SK-N-SH (cell line): ENCODE data around the gene LEPROT. TPM values are rescaled to one million over a fixed set of nuclear protein-coding genes. Genes with fewer than 3 reads are reported as not detected.

Experiments used
- CTCF ChIA-PET: fragments of 300-600, 350-600 bp; formaldehyde crosslinking; extraction: SDS; loops from one replicate; lab custom pipeline; 2021; lab: Yijun Ruan, JAX
- POLR2A ChIA-PET: fragments of 350-600 bp; sonication (Branson Sonifier 250); formaldehyde crosslinking; extraction: SDS; loops from one replicate; lab custom pipeline; 2020; ENCODE audit warnings: antibody characterized with exemption, inconsistent platforms; lab: Yijun Ruan, JAX
- DNase-seq: peaks from one replicate; pipeline ENCODE4 v3.0.0; 2012
- H2AFZ ChIP-seq: fragments of 200-600 bp; sonication (generic); 2 replicates; pipeline ENCODE4 v1.8.1; 2016; ENCODE audit warnings: antibody characterized with exemption, mild to moderate bottlenecking, low read depth
- H3F3A ChIP-seq: fragments of 200-600 bp; sonication (generic); replicated peaks from 2 replicates; pipeline ENCODE3; 2016; ENCODE audit warnings: antibody characterized with exemption, mild to moderate bottlenecking; ENCODE audit not compliant: insufficient read depth
- H3K27ac ChIP-seq, 2 experiments: fragments of 200-500 bp in 1 of 2; fragments of 200-600 bp in 1 of 2; sonication (Bioruptor generic) in 1 of 2; sonication (generic), shearing (Covaris generic) in 1 of 2; 2 replicates each; pipeline versions ENCODE4 v1.5.1 to v1.6.1; 2014 to 2016; ENCODE audit warnings: low read depth in 2 of 2, inconsistent platforms in 1 of 2, low read length in 1 of 2, mild to moderate bottlenecking in 1 of 2, mixed read lengths in 1 of 2
- H3K27me3 ChIP-seq: fragments of 200-600 bp; sonication (generic), shearing (Covaris generic); 2 replicates; pipeline ENCODE4 v1.6.1; 2016; ENCODE audit warnings: mixed run types; ENCODE audit not compliant: insufficient read depth
- H3K36me3 ChIP-seq, 2 experiments: fragments of 200-500 bp in 1 of 2; fragments of 200-600 bp in 1 of 2; sonication (Bioruptor generic) in 1 of 2; sonication (generic) in 1 of 2; replicated peaks in 1 of 2; 2 replicates each; pipeline versions ENCODE3 to v1.5.1; 2014 to 2016; ENCODE audit warnings: low read length in 1 of 2, mild to moderate bottlenecking in 1 of 2; ENCODE audit not compliant: insufficient read depth in 2 of 2, control insufficient read depth in 1 of 2
- H3K4me1 ChIP-seq, 2 experiments: fragments of 200-500 bp in 1 of 2; fragments of 200-600 bp in 1 of 2; sonication (Bioruptor generic) in 1 of 2; sonication (generic), shearing (Covaris generic) in 1 of 2; 2 replicates each; pipeline versions ENCODE4 v1.5.1 to v1.6.1; 2014 to 2016; ENCODE audit warnings: low read depth in 1 of 2, low read length in 1 of 2, mixed run types in 1 of 2; ENCODE audit not compliant: insufficient read depth in 2 of 2, control insufficient read depth in 1 of 2
- H3K4me2 ChIP-seq: fragments of 200-600 bp; sonication (generic), shearing (Covaris generic); 2 replicates; pipeline ENCODE4 v1.6.1; 2017; ENCODE audit warnings: mixed run types
- H3K4me3 ChIP-seq, 2 experiments: fragments of 200-500 bp in 1 of 2; fragments of 200-600 bp in 1 of 2; sonication (Bioruptor generic) in 1 of 2; sonication (generic), shearing (Covaris generic) in 1 of 2; 2 replicates each; pipeline versions ENCODE4 v1.5.1 to v1.8.1; 2014 to 2016; ENCODE audit warnings: low read depth in 2 of 2, inconsistent platforms in 1 of 2, low read length in 1 of 2, mild to moderate bottlenecking in 1 of 2, mixed read lengths in 1 of 2, moderate library complexity in 1 of 2
- H3K79me2 ChIP-seq: fragments of 200-600 bp; sonication (generic); 2 replicates; pipeline ENCODE4 v1.8.1; 2017; ENCODE audit warnings: mild to moderate bottlenecking; ENCODE audit not compliant: insufficient read depth
- H3K9ac ChIP-seq: fragments of 200-600 bp; sonication (generic); 2 replicates; pipeline ENCODE4 v1.6.1; 2017; ENCODE audit warnings: mixed run types
- H3K9me2 ChIP-seq: fragments of 200-600 bp; sonication (generic); 2 replicates; pipeline ENCODE4 v1.6.1; 2017; ENCODE audit warnings: mixed run types
- H3K9me3 ChIP-seq: fragments of 200-600 bp; sonication (generic); 2 replicates; pipeline ENCODE4 v1.6.1; 2017; ENCODE audit warnings: mixed run types, mild to moderate bottlenecking, moderate library complexity
- H4K20me1 ChIP-seq: fragments of 200-600 bp; sonication (generic); 2 replicates; pipeline ENCODE4 v1.6.1; 2017; ENCODE audit warnings: mild to moderate bottlenecking, mixed run types; ENCODE audit not compliant: insufficient read depth
- ELF1 ChIP-seq: IDR thresholded peaks from 2 replicates; pipeline ENCODE4 v1.4.0; 2012
- GABPA ChIP-seq: IDR thresholded peaks from 2 replicates; pipeline ENCODE4 v1.4.0; 2012; ENCODE audit warnings: low read depth, mild to moderate bottlenecking
- GATA2 ChIP-seq: sonication (generic); formaldehyde crosslinking; IDR thresholded peaks from 2 replicates; pipeline ENCODE4 v1.5.0; 2020; ENCODE audit warnings: mild to moderate bottlenecking, missing genetic modification reagents
- JUND ChIP-seq: IDR thresholded peaks from 2 replicates; pipeline ENCODE4 v1.4.0; 2012
- MAX ChIP-seq: IDR thresholded peaks from 2 replicates; pipeline ENCODE4 v1.4.0; 2012; ENCODE audit warnings: low read depth
- MEF2A ChIP-seq: IDR thresholded peaks from 2 replicates; pipeline ENCODE4 v1.4.0; 2012; ENCODE audit warnings: low read depth, borderline replicate concordance
- PBX3 ChIP-seq: IDR thresholded peaks from 2 replicates; pipeline ENCODE4; 2012
- POLR2AphosphoS5 ChIP-seq: IDR thresholded peaks from 2 replicates; pipeline ENCODE4 v1.6.1; 2012; ENCODE audit warnings: low read depth, low read length
- RCOR1 ChIP-seq: fragments of 150-350 bp; IDR thresholded peaks from 2 replicates; pipeline ENCODE4 v1.6.1; 2017; ENCODE audit warnings: antibody characterized with exemption, low read length
- REST ChIP-seq: IDR thresholded peaks from 2 replicates; pipeline ENCODE4 v1.6.1; 2012; ENCODE audit warnings: mild to moderate bottlenecking, low read depth, low read length, moderate library complexity
- RFX5 ChIP-seq: IDR thresholded peaks from 2 replicates; pipeline ENCODE4 v1.6.1; 2012; ENCODE audit warnings: mild to moderate bottlenecking, improper control_type of control experiment, low read length
- RXRA ChIP-seq: IDR thresholded peaks from 2 replicates; pipeline ENCODE4 v1.4.0; 2012; ENCODE audit warnings: low read depth, mild to moderate bottlenecking, borderline replicate concordance
- SIN3A ChIP-seq: IDR thresholded peaks from 2 replicates; pipeline ENCODE4 v1.6.1; 2012; ENCODE audit warnings: low read depth, mild to moderate bottlenecking, low read length, moderate library complexity, borderline replicate concordance
- TAF1 ChIP-seq: IDR thresholded peaks from 2 replicates; pipeline ENCODE4 v1.6.1; 2012; ENCODE audit warnings: low read depth, mild to moderate bottlenecking, low read length, moderate library complexity, borderline replicate concordance
- TEAD4 ChIP-seq: IDR thresholded peaks from 2 replicates; pipeline ENCODE4 v1.4.0; 2012; ENCODE audit warnings: mild to moderate bottlenecking, borderline replicate concordance; ENCODE audit not compliant: insufficient read depth
- USF1 ChIP-seq: IDR thresholded peaks from 2 replicates; pipeline ENCODE4 v1.4.0; 2012; ENCODE audit warnings: low read depth, borderline replicate concordance
- USF2 ChIP-seq: fragments of 150-350 bp; IDR thresholded peaks from 2 replicates; pipeline ENCODE4 v1.6.1; 2017; ENCODE audit warnings: antibody characterized with exemption, low read length, low read depth, borderline replicate concordance
- ZBTB33 ChIP-seq: IDR thresholded peaks from 2 replicates; pipeline ENCODE4 v1.4.0; 2012; ENCODE audit warnings: low read depth, borderline replicate concordance
- WGBS: methylation state at CpG from one replicate; pipeline ENCODE4 v1.1.6; 2017; ENCODE audit warnings: low lambda C conversion rate; 5-methylcytosine and 5-hydroxymethylcytosine counted together
- polyA plus RNA-seq, 3 experiments: library from polyadenylated mRNA; depleted of rRNA; stranded (reverse); fragments of >200 nt; gene quantifications; 2 replicates each; pipeline ENCODE4 v1.2.3, GENCODE V29; 2012

Gene LEPROT
- polyA plus RNA-seq, 1 of the 3 experiments (the other 2 are of a cell fraction), result 38.9 TPM

GRCh38 chr1:65399003-65399402, 21.5 kb upstream of the LEPROT start:
- Histone ChIP-seq H3K27ac (no peak overlapping the region), H3K27me3 (no peaks in the 10 kb centered on the region), H3K4me3 (no peak overlapping the region), H2AFZ (no peak overlapping the region), H3K36me3 (peaks cover 0 to 23% of the 10 kb centered on the region in 2 experiments), H3K79me2 (no peaks in the 10 kb centered on the region), H3K9me3 (no peaks in the 10 kb centered on the region), H3K9me2 (no peaks in the 10 kb centered on the region), H3K4me1 (no peaks in the 10 kb centered on the region), H3K9ac (no peak overlapping the region), H3F3A (no peaks in the 10 kb centered on the region), H3K4me2 (no peak overlapping the region), H4K20me1 (no peaks in the 10 kb centered on the region)
- 90% methylated on average over 1 of the region's 1 CpG for WGBS
- ChIA-PET CTCF (no interaction called here), POLR2A (no interaction called here)
- no peak for DNase-seq
- no peak for TF ChIP-seq ZBTB33
- no peak for TF ChIP-seq USF1
- no peak for TF ChIP-seq MAX
- no peak for TF ChIP-seq USF2
- TF ChIP-seq JUND, result no peak
- TF ChIP-seq RFX5, result no peak
- no peak for TF ChIP-seq POLR2AphosphoS5
- TF ChIP-seq SIN3A, result no peak
- TF ChIP-seq GABPA, result no peak
- TF ChIP-seq ELF1, result no peak
- no peak for TF ChIP-seq PBX3
- TF ChIP-seq RXRA, result no peak
- no peak for TF ChIP-seq REST
- no peak for TF ChIP-seq GATA2
- TF ChIP-seq TAF1, result no peak
- no peak for TF ChIP-seq TEAD4
- no peak for TF ChIP-seq MEF2A
- TF ChIP-seq RCOR1, result no peak
